GM19035 (cell line): ENCODE data around the gene TAF1A.

Experiments
- ATAC-seq: cut with Tn5 transposase; IDR thresholded peaks from one replicate; pipeline ENCODE4 v1.9.1; 2021; ENCODE audit not compliant: unreplicated experiment

TAF1A gene

DNA sequence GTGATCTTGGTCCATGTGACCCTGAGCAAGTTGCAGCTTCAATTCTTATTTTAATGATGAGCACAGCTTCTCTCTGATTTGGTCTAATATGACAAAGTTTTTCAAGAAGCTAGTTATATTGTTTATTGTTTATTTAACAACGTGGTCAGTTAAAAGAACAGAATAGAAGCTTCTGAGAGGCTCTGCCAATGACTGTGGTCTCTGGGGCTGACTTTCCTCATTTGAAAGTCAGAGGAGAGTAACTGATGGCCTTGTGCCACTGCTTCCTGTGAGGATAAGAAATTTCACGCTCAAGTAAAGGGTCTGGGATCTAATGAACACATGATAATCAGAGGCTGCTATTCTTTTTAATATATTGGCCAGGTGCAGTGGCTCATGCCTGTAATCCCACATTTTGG is 49.1 kb downstream of the TAF1A start:
- ATAC-seq, result no peak

GRCh38 chr1:222539951-222540597 is 49.7 kb downstream of the TAF1A start:
- ATAC-seq, result no peak

GRCh38 chr1:222535455-222535854 is 54.3 kb downstream of the TAF1A start:
- no peak for ATAC-seq

DNA sequence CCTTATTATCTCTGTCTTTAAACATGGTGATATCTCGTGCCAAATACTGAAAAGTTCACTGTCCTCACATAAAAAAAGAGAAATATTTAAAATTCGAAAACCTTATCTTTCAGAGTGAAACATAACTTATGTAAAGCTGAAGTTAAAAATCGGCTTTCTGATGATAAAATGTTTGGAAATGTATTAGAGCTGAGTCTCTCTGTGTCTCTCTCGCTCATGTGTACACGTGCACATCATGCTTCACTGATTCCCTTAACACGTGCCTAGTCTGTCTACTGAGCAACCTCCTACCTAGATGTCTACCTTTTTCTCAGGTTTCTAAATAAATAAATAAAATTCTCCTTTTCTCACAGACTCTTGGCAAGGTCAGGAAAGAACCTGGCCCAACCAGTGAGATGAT is 58.9 kb downstream of the TAF1A start:
- no peak for ATAC-seq

DNA sequence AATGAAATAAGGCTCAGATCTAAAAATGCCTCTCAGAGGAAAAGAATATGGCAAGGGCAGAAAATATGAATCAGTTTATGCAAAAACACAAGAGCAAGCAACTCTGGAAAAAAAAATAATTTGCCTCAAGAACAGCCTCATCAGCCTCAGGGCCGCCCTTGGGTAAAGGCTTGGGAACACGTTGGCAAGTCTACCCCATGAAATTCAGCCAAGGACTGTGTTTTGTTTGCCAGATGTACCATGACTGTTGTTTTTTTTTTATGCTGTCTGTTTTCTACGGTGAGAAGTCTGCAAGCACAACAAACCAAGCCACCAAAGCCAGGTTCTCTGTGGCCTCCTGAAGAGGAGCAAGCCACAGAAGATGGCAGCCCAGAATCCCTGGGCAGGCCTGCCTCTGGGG is 59.8 kb downstream of the TAF1A start:
- ATAC-seq, result no peak

GRCh38 chr1:222529181-222529580 is 60.6 kb downstream of the TAF1A start:
- no peak for ATAC-seq

DNA sequence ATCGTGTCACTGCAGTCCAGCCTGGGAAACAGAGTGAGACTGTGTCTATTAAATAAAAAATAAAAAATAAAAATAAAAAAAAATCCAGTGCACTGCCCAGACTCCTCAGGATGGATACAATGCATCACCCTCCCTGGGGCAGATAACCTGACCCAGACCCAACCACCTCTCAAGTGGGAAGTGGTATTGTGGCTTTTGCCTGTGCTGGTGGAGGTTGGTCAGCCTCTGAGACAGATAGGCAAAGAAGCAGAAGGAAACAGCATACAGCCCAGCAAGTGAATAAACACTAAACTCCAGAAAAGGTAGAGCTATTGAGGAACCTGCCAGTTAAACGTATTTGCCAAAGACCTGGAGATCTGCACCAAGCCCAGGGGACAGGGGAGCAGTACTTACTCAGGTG is 63.8 kb downstream of the TAF1A start:
- ATAC-seq, result no peak

- ATAC-seq, result no peak
These were observed 65.9 kb downstream of the TAF1A start for GRCh38 chr1:222523852-222524251.

GRCh38 chr1:222522105-222522915 is 67.4 kb downstream of the TAF1A start:
- no peak for ATAC-seq

DNA sequence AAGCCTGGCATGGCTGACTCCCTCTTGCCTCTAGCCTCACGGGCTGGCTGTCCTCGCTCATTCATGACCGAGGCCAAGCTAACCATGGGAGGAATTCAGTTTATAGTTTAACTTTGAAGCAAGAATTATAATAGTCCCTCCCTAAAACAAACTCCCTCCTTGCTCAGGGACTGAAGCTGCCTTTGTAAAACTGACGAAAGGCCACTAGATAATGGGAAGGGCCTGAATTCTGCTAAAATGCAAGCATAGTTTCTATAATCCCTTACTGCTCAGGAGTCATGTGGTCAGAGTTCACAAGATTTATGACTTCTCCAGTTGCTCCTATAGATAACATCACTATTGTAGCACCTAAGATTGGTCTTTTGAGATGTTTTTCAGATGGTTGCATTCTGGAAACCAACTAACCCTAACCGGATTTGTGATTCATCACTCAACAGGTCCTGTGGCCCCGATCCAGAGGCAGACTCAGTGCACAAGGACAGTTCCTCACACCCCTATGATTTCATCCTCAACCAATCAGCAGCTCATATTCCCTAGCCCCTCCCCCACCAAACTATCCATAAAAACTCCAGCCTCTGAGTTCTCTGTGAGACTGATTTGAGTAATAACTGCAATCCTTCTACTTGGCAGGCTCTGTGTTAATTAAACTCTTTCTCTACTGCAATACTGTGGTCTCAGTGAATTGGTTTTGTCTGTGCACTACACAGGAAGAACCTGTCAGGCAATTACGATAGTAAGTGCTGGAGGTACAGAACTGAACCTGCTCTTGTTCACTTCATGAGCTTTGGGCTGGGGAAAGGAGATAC is 68.2 kb downstream of the TAF1A start:
- ATAC-seq, result no peak
